ENCODE measurements around the gene DYNC1I1.

- TF ChIP-seq CTCF (conservative IDR thresholded peaks at IDR 0.05; ENCODE audit: low read depth, low read length) (no peak), BHLHE40 (IDR thresholded peaks at IDR 0.05; ENCODE audit: low read depth, low read length) (no peak)
These were observed 121.1 kb downstream of the DYNC1I1 start for GRCh38 chr7:95893484-95893883.
